GM12872 (cell line): ENCODE data around the gene SIM2.

ENCODE experiments used
- CTCF ChIP-seq: IDR thresholded peaks from 3 replicates; pipeline ENCODE4 v1.5.1; 2011; ENCODE audit warnings: low read depth, mild to moderate bottlenecking, low read length, moderate library complexity; ENCODE audit not compliant: insufficient read depth

The SIM2 gene

GRCh38 chr21:36676039-36676950 lies 22.6 kb upstream of the SIM2 start:
- TF ChIP-seq CTCF, result no peak

GRCh38 chr21:36677443-36677842 lies 21.5 kb upstream of the SIM2 start:
- TF ChIP-seq CTCF, result no peak

- TF ChIP-seq CTCF, result no peak
Measured at GRCh38 chr21:36678538-36678937, 20.4 kb upstream of the SIM2 start.

- no peak for TF ChIP-seq CTCF
Measured at GRCh38 chr21:36681117-36681631, 17.7 kb upstream of the SIM2 start.

- TF ChIP-seq CTCF, result no peak
Measured at GRCh38 chr21:36684957-36685714, 13.8 kb upstream of the SIM2 start.

- TF ChIP-seq CTCF, result no peak
Measured at GRCh38 chr21:36686955-36687354, 12.0 kb upstream of the SIM2 start.

GRCh38 chr21:36688324-36688723 lies 10.6 kb upstream of the SIM2 start:
- TF ChIP-seq CTCF, result no peak
